ENCODE measurements around the gene TXNRD2. TPM values are rescaled to one million over a fixed set of nuclear protein-coding genes. Genes with fewer than 3 reads are reported as not detected.

The TXNRD2 gene
- total RNA-seq, 1 donor from 2014 or later: 23.0 TPM

DNA sequence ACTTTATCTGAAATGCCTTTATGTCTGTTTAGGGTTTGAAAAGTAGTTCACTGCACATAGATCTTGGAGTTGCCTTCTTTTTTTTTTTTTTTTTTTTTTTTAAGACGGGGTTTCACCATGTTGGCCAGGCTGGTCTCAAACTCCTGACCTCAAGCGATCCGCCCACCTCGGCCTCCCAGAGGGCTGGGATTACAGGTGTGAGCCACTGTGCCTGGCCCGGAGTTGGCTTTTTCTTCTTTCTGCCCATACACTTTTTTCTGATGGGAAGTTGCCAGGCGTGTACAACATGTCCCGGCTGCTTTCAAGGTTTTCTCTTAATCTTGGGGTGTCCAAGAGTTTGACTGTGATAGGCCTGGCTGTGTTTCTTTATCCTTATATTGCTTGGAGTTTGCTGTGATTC, 74.0 kb downstream of the TXNRD2 start:
- TF ChIP-seq, protein P1, sequence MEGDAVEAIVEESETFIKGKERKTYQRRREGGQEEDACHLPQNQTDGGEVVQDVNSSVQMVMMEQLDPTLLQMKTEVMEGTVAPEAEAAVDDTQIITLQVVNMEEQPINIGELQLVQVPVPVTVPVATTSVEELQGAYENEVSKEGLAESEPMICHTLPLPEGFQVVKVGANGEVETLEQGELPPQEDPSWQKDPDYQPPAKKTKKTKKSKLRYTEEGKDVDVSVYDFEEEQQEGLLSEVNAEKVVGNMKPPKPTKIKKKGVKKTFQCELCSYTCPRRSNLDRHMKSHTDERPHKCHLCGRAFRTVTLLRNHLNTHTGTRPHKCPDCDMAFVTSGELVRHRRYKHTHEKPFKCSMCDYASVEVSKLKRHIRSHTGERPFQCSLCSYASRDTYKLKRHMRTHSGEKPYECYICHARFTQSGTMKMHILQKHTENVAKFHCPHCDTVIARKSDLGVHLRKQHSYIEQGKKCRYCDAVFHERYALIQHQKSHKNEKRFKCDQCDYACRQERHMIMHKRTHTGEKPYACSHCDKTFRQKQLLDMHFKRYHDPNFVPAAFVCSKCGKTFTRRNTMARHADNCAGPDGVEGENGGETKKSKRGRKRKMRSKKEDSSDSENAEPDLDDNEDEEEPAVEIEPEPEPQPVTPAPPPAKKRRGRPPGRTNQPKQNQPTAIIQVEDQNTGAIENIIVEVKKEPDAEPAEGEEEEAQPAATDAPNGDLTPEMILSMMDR (IDR thresholded peaks at IDR 0.05; ENCODE audit: unreplicated experiment): no peak

DNA sequence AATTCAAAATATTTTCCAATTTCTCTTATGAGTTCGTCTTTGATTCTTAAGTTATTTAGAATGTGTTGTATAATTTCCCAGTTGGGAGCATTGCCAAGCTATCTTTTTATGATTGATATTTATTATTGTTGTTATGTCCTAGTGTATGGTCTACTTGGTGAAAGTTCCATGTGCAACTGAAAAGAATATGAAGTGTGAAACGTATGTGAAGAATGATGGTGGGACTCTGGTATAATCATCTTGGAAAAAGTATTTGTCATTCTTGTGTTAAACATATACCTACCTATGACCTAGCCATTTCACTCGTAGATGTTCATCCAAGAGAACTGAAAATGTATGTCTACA, 75.0 kb downstream of the TXNRD2 start:
- no peak for DNase-seq (ENCODE audit: low spot score)
- no peaks in the 10 kb centered on the region for H3K27me3 Mint-ChIP-seq (ENCODE audit: unreplicated experiment)
- no peaks in the 10 kb centered on the region for H3K36me3 Mint-ChIP-seq (ENCODE audit: low read depth, unreplicated experiment)
- H3K4me1 Mint-ChIP-seq (ENCODE audit: unreplicated experiment): peaks cover 8% of the 10 kb centered on the region
- TF ChIP-seq, protein P1 (IDR thresholded peaks at IDR 0.05; ENCODE audit: unreplicated experiment): no peak
- H3K9me3 Mint-ChIP-seq (ENCODE audit: unreplicated experiment): no peaks in the 10 kb centered on the region
- no peak overlapping the region for H3K4me3 Mint-ChIP-seq (ENCODE audit: unreplicated experiment)
- H3K27ac Mint-ChIP-seq (ENCODE audit: unreplicated experiment): no peak overlapping the region

More for the DNA sequence above, 74.0 kb downstream of the TXNRD2 start:
- no peak overlapping the region for H3K27ac Mint-ChIP-seq (ENCODE audit: unreplicated experiment)
- H3K27me3 Mint-ChIP-seq (ENCODE audit: unreplicated experiment): no peaks in the 10 kb centered on the region
- H3K4me3 Mint-ChIP-seq (ENCODE audit: unreplicated experiment): no peak overlapping the region
- H3K4me1 Mint-ChIP-seq (ENCODE audit: unreplicated experiment): peaks cover 8% of the 10 kb centered on the region
- no peaks in the 10 kb centered on the region for H3K9me3 Mint-ChIP-seq (ENCODE audit: unreplicated experiment)
- no peak for DNase-seq (ENCODE audit: low spot score)
- H3K36me3 Mint-ChIP-seq (ENCODE audit: low read depth, unreplicated experiment): no peaks in the 10 kb centered on the region

DNA sequence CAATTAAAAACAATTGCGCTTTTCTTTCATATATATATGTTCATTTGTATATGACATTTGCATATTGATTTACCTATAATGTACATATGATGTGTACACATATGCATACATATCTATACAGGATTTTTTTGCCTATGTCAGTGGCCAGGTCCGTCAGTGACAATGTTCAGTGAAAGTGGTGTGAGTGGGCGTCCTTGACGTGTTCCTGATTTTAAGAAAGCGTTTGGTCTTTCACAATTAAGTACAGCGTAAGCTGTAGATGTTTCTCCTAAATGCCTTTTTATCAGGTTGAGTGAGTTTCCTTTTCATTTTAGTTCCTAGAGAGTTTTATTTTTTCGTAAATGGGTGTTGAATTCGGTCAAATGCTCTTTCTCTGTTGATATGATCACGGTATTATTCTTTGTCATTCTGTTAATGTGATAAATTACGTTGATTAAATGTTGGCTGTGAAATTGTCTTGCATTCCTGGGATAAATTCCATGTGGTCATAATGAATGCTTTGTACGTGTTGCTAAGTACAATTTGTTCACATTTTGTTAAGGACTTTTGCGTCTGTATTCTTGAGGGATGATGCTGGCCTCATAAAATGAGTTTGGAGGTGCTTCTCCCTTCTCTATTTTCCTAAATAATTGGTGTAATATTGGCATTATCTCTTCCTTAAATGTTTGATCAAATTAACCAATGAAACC, 76.3 kb downstream of the TXNRD2 start:
- TF ChIP-seq, protein P1 (IDR thresholded peaks at IDR 0.05; ENCODE audit: unreplicated experiment): no peak
- no peaks in the 10 kb centered on the region for H3K9me3 Mint-ChIP-seq (ENCODE audit: unreplicated experiment)
- no peaks in the 10 kb centered on the region for H3K36me3 Mint-ChIP-seq (ENCODE audit: low read depth, unreplicated experiment)
- H3K4me1 Mint-ChIP-seq (ENCODE audit: unreplicated experiment): peaks cover 8% of the 10 kb centered on the region
- H3K27ac Mint-ChIP-seq (ENCODE audit: unreplicated experiment): no peak overlapping the region
- H3K4me3 Mint-ChIP-seq (ENCODE audit: unreplicated experiment): no peak overlapping the region
- DNase-seq (ENCODE audit: low spot score): no peak
- no peaks in the 10 kb centered on the region for H3K27me3 Mint-ChIP-seq (ENCODE audit: unreplicated experiment)

DNA sequence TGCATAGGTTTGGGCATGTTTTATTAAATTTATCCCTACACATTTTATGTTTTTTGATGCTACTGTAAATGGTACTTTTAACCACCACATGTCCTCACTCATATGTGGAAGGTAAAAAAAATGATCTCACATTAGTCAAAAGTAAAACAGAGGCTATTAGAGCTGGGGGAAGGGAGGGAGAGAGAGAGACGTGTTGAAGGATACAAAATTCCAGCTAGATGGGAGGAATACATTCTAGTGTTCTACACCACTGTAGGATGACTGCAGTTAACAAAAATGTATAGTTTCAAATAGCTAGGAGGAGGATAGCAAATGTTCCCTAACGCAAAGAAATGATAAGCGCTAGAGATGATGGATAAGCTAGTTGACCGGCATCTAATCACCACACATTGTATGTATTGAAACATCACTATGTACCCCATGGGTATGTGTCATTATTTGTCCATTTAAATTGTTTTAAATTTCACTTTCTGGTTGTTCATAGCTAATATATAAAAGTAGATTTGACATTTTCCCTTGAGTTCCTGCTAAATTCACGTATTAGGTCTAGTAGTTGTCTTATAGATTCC, 77.0 kb downstream of the TXNRD2 start:
- Mint-ChIP-seq H3K27ac (ENCODE audit: unreplicated experiment) (no peak overlapping the region), H3K4me1 (ENCODE audit: unreplicated experiment) (peaks cover 8% of the 10 kb centered on the region), H3K9me3 (ENCODE audit: unreplicated experiment) (no peaks in the 10 kb centered on the region), H3K27me3 (ENCODE audit: unreplicated experiment) (no peaks in the 10 kb centered on the region), H3K36me3 (ENCODE audit: low read depth, unreplicated experiment) (no peaks in the 10 kb centered on the region), H3K4me3 (ENCODE audit: unreplicated experiment) (no peak overlapping the region)
- TF ChIP-seq, protein P1 (IDR thresholded peaks at IDR 0.05; ENCODE audit: unreplicated experiment): no peak
- no peak for DNase-seq (ENCODE audit: low spot score)

DNA sequence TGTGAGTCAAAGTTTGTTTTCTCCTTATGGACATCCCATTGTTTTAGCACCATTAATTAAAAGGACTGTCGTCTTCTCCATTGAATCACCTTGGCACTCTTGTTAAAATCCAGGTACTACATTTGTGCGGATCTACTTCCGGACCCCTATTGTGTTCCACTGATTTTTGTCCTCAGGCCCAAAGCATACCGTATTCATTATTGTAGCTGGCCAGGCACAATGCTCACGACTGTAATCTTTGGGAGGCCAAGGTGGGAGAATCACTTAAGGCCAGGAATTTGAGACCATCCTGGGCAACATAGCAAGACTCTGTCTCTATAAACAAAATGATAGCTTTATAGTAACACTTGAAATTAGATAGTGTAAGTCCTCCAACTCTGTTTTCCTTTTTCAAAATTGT, 78.0 kb downstream of the TXNRD2 start:
- no peaks in the 10 kb centered on the region for H3K27me3 Mint-ChIP-seq (ENCODE audit: unreplicated experiment)
- no peak overlapping the region for H3K27ac Mint-ChIP-seq (ENCODE audit: unreplicated experiment)

More for the DNA sequence above, 78.0 kb downstream of the TXNRD2 start:
- H3K4me3 Mint-ChIP-seq (ENCODE audit: unreplicated experiment): no peak overlapping the region
- no peaks in the 10 kb centered on the region for H3K9me3 Mint-ChIP-seq (ENCODE audit: unreplicated experiment)
- no peaks in the 10 kb centered on the region for H3K36me3 Mint-ChIP-seq (ENCODE audit: low read depth, unreplicated experiment)
- peaks cover 8% of the 10 kb centered on the region for H3K4me1 Mint-ChIP-seq (ENCODE audit: unreplicated experiment)
- DNase-seq (ENCODE audit: low spot score): no peak
- TF ChIP-seq, protein P1 (IDR thresholded peaks at IDR 0.05; ENCODE audit: unreplicated experiment): no peak

Data from endothelial cell (in vitro differentiated cells).